GM18507 (cell line): Measurements from ENCODE around the gene SLC5A1.
"Not testable (repeated sequence)": the region's sequence is repeated elsewhere in the genome, so short reads cannot be mapped to it uniquely, and the experiment has no call there.

ENCODE experiments used
- DNase-seq: peaks from one replicate; pipeline ENCODE4 v3.0.0; 2011; ENCODE audit warnings: low read depth; ENCODE audit not compliant: insufficient read length; ENCODE audit errors: extremely low spot score
- FAIRE-seq: peaks from 2 replicates; lab custom pipeline; 2011; peaks lifted over from hg19 to GRCh38; lab: Jason Lieb, UNC

SLC5A1 gene

GRCh38 chr22:32136881-32137280 is 93.8 kb downstream of the SLC5A1 start:
- not testable (repeated sequence) for FAIRE-seq, DNase-seq

DNA sequence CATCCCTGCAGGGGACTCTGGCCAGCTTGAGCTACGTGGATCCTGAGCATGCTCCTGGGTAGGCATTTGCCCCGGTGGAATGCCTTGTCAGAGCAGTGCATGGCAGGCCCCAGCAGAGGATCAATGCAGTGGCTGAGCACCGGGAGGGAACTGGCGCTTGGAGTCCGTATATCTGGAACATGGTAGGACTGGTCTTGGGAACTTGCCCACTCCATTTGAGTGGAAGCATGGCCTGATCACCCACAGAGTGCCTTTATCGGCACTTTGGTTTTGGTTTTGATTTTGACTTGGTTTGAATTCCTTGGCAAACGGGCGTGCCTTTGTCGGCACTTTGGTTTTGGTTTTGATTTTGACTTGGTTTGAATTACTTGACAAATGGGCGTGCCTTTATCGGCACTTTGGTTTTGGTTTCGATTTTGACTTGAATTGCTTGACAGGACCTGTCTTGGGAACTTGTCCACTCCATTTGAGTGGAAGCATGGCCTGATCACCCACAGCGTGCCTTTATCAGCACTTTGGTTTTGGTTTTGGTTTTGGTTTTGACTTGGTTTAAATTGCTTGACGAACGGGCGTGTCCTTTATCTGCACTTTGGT is 94.8 kb downstream of the SLC5A1 start:
- not testable (repeated sequence) for DNase-seq
- peak; percentile 88 for FAIRE-seq

DNA sequence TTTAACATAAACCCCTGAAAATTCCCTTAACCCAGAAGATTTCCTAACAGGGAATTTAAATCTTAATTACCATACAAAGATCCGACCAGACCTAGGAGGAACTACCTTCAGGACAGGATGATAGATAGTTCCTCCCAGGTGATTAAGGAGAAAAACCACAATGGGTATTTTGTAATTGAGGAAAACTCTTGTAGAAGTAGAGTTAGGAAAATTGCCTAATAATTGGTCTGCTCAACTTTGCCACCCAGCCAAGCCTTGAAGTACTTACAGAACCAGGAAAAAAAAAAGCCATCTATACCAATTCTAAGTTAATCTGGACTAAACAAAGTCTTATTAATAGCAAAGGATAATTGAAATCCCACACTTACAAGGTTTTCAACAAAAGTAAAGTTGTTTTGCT is 95.5 kb downstream of the SLC5A1 start:
- not testable (repeated sequence) for DNase-seq
- FAIRE-seq, result peak; percentile 61

DNA sequence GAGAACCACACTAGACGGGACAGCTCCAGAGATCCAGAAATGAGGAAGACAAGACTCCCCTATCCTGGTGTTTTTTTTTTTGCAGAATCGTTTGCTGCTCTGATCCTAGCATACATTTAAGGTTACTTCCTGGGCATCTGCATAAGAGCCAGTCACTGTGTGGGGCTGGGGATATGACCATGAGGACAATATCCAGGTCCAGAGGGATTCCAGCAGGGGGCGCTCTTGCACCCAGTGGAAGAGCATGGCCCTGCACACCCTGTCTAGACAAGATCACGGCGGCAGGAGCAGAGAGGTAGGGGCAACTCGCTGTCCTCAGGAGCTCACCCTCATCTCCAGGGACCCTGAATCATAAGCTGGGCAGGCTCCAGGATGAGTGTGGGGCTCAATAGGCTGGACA is 97.6 kb downstream of the SLC5A1 start:
- not testable (repeated sequence) for DNase-seq
- peak; percentile 91 for FAIRE-seq

GRCh38 chr22:32142600-32142999 is 99.5 kb downstream of the SLC5A1 start:
- DNase-seq (no peak), FAIRE-seq (no peak)

DNA sequence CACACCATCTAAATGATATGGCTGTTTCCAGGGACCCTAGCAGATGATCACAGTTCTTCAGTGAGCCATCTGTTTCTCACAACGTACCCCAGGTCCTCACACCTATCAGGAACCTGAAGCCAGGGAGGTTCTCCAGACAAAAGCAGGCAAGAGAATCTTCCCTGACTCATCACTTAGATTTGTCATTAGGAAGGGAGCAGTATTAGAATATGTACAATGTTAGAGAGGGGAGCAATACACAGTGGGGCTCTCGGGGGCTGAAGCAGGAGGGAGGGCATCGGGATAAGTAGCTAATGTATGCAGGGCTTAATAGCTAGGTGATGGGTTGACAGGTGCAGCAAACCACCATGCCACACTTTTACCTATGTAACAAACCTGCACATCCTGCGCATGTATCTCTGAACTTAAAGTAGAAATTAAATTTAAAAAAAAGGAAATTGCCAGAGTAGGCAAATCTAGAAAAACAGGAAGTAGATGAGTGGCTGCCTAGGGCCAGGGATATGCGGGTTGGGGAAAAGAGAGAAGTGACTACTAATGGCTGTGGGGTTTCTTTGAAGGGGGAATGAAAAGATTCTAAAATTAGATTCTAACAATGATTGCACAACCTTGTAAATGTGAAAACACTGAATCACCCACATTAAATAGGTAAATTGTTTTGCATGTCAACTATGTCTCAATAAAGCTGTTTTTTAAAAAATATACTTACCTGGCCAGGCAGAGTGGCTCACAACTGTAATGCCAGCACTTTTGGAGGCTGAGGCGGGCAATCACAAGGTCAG is 101.6 kb downstream of the SLC5A1 start:
- DNase-seq (no peak), FAIRE-seq (peak; percentile 24)

- not testable (repeated sequence) for FAIRE-seq, DNase-seq
These were observed 104.1 kb downstream of the SLC5A1 start for GRCh38 chr22:32147128-32147527.

- DNase-seq, result not testable (repeated sequence)
- peak; percentile 73 for FAIRE-seq
These were observed 105.3 kb downstream of the SLC5A1 start for GRCh38 chr22:32148372-32148771.

- not testable (repeated sequence) for DNase-seq, FAIRE-seq
These were observed 107.6 kb downstream of the SLC5A1 start for GRCh38 chr22:32150647-32151046.

DNA sequence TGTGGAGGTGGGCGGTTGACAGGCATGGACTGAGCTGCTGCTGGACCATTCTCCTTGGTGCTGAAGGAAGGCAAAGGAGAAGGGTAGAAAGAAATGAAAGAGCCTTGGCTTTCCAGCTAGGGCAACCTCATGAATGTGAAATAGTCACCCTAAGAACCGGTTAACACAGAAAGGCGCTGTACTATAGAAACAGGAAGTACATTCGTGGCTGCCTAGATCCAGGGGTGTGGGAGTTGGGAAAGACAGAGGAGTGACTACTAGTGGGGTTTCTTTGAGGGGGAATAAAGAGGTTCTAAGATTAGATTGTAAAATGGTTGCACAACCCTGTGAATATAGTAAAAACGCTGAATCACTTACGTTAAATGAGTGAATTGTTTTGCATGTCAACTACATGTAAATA is 108.6 kb downstream of the SLC5A1 start:
- DNase-seq, FAIRE-seq: not testable (repeated sequence)

- not testable (repeated sequence) for DNase-seq, FAIRE-seq
These were observed 111.7 kb downstream of the SLC5A1 start for GRCh38 chr22:32154727-32155126.

DNA sequence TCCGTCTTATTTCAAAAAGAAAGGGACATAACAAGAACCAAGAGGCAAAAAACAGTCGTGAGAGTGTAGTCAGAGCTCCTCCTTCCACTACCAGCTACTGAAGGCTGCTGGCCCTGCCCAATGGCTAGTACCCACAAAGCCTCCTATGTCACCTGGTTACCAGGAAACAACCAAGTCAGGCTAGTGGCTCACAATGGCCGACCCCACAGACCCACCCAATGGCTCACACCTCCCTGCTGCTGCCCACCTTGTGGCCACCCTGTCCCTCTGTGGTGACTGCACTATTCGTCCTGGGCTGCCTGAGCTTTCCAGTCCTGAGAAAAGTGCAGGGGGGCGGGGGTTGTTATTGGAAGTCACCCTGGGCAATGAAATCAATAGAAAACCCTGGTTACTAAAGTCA is 114.6 kb downstream of the SLC5A1 start:
- FAIRE-seq, DNase-seq: not testable (repeated sequence)

DNA sequence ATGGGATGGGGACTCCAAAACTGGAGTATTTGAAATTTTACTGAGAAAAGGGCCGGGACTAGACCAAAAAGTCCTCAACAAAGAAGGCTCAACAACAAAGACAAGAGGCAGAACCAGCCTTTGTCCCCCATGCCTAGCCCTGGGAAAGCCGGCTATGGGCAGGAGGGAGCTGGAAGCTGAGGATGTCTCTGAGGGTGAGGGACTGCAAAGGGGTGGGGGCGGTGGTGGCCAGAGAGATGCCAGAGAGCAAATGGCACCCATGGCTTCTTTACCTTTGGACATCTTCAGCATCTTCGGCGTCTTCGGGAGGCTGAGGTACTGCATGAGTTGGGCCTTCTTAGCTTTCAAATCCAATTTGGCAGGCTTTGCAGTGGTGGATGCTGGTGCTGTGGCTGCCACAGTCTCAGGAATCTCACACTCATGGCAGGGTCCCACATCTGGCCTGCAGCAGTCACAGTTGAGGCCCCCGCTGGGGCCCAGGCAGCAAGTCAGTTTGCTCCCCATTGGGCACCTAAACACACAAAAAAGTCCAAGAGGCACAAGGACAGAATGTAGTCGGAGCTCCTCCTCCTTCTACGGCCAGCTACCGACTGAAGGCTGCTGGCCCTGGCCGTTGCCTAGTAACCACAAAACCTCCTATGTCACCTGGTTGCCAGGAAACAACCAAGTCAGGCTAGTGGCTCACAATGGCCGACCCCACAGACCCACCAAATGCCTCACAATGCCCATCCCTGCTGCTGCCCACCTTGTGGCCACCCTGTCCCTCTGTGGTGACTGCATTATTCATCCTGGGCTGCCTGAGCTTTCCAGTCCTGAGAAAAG is 115.9 kb downstream of the SLC5A1 start, which contains the start of gene C22orf42:
Gene C22orf42, minus strand, starts transcription at position 592 of the 822 bp plus-strand sequence. Its CDS starts 88 bp downstream, at position 504.
- FAIRE-seq (no peak), DNase-seq (no peak)

DNA sequence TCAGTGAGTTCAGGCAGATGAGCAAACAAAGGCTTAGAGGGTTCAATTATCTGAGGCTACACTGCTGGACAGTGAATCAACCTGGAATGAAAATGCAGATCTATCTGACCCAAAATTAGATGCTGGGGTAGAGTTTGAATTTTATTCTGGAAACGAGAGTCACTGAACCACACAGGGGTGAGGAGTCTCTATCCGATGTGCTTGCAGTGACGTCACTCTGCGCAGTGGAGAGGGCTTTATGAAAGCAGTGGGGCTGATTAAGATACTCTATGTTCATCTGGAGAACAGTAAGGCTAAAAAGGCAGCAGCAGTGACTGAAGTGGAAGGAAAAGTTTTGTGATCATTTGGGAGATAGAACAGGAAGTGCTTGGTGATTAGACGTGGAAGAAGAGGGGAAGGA is 117.3 kb downstream of the SLC5A1 start:
- not testable (repeated sequence) for FAIRE-seq, DNase-seq
